Liver (tissue), 9 donors: ENCODE measurements around the gene TLE2. TPM values are rescaled to one million over a fixed set of nuclear protein-coding genes. Genes with fewer than 3 reads are reported as not detected.

Experiments used
- DNase-seq: peaks from one replicate; pipeline ENCODE4 v3.0.0-alpha.2; 2017; ENCODE audit warnings: low spot score
- H3K27ac ChIP-seq, 2 donors: one replicate each; pipeline ENCODE4 v1.7.0; 2013; ENCODE audit warnings: inconsistent platforms in 2 of 2, low read length in 2 of 2, control low read depth in 1 of 2, low read depth in 1 of 2, mild to moderate bottlenecking in 1 of 2
- H3K27me3 ChIP-seq, 4 donors: one replicate each; pipeline versions ENCODE4 v1.6.1 to v1.7.0; 2013; ENCODE audit warnings: low read length in 3 of 4, inconsistent platforms in 1 of 4, mild to moderate bottlenecking in 1 of 4, moderate library complexity in 1 of 4; ENCODE audit not compliant: control insufficient read depth in 4 of 4, insufficient read depth in 4 of 4
- H3K36me3 ChIP-seq, 4 donors: one replicate each; pipeline versions ENCODE4 v1.6.1 to v1.7.0; 2013; ENCODE audit warnings: low read length in 3 of 4, mild to moderate bottlenecking in 3 of 4, low read depth in 1 of 4, moderate library complexity in 1 of 4; ENCODE audit not compliant: control insufficient read depth in 4 of 4, insufficient read depth in 3 of 4
- H3K4me1 ChIP-seq, 4 donors: one replicate each; pipeline versions ENCODE4 v1.6.1 to v1.7.0; 2013; ENCODE audit warnings: low read length in 3 of 4, mild to moderate bottlenecking in 3 of 4, moderate library complexity in 1 of 4; ENCODE audit not compliant: control insufficient read depth in 4 of 4, insufficient read depth in 4 of 4
- H3K4me3 ChIP-seq, 3 donors: one replicate each; pipeline versions ENCODE4 v1.6.1 to v1.7.0; 2013; ENCODE audit warnings: low read length in 3 of 3, control low read depth in 1 of 3, low read depth in 1 of 3, mild to moderate bottlenecking in 1 of 3
- H3K9ac ChIP-seq, 2 donors: one replicate each; pipeline ENCODE4 v1.7.0; 2013; ENCODE audit warnings: low read length in 2 of 2, mild to moderate bottlenecking in 2 of 2, moderate library complexity in 2 of 2, control low read depth in 1 of 2, low read depth in 1 of 2
- H3K9me3 ChIP-seq, 4 donors: one replicate each; pipeline versions ENCODE4 v1.6.1 to v1.7.0; 2013; ENCODE audit warnings: low read length in 3 of 4; ENCODE audit not compliant: control insufficient read depth in 4 of 4
- ATF3 ChIP-seq: IDR thresholded peaks from 2 replicates; pipeline ENCODE4 v1.6.1; 2016; ENCODE audit warnings: antibody characterized with exemption
- CTCF ChIP-seq: fragments of 150-350 bp; IDR thresholded peaks from 2 replicates; pipeline ENCODE4 v1.5.1; 2017; ENCODE audit warnings: improper control_type of control experiment, low read depth, low read length; ENCODE audit not compliant: missing input control
- EGR1 ChIP-seq, 2 donors: IDR thresholded peaks; 2 replicates each; pipeline ENCODE4 v1.6.1; 2016 to 2018; ENCODE audit warnings: antibody characterized with exemption in 2 of 2, low read depth in 2 of 2
- FOXA1 ChIP-seq: IDR thresholded peaks from 2 replicates; pipeline ENCODE4 v1.6.1; 2016; ENCODE audit warnings: antibody characterized with exemption
- FOXA2 ChIP-seq: IDR thresholded peaks from 2 replicates; pipeline ENCODE4 v1.6.1; 2016; ENCODE audit warnings: antibody characterized with exemption
- GABPA ChIP-seq, 2 donors: IDR thresholded peaks in 1 of 2; conservative IDR thresholded peaks in 1 of 2; 2 replicates each; pipeline ENCODE4 v1.6.1; 2016; ENCODE audit warnings: antibody characterized with exemption in 2 of 2, mild to moderate bottlenecking in 1 of 2, moderate library complexity in 1 of 2
- HNF4A ChIP-seq, 2 donors: conservative IDR thresholded peaks; 2 replicates each; pipeline ENCODE4 v1.6.1; 2016; ENCODE audit warnings: antibody characterized with exemption in 2 of 2, mild to moderate bottlenecking in 2 of 2
- HNF4G ChIP-seq: IDR thresholded peaks from 2 replicates; pipeline ENCODE4 v1.6.1; 2016; ENCODE audit warnings: antibody characterized with exemption
- JUND ChIP-seq, 2 donors: IDR thresholded peaks; 2 replicates each; pipeline ENCODE4 v1.6.1; 2016; ENCODE audit warnings: antibody characterized with exemption in 2 of 2
- MAX ChIP-seq: IDR thresholded peaks from 2 replicates; pipeline ENCODE4 v1.6.1; 2016; ENCODE audit warnings: antibody characterized with exemption
- NR2F2 ChIP-seq: IDR thresholded peaks from 2 replicates; pipeline ENCODE4 v1.6.1; 2016; ENCODE audit warnings: antibody characterized with exemption
- RAD21 ChIP-seq, 2 donors: IDR thresholded peaks; 2 replicates each; pipeline ENCODE4 v1.6.1; 2016; ENCODE audit warnings: antibody characterized with exemption in 2 of 2, mild to moderate bottlenecking in 2 of 2
- REST ChIP-seq: IDR thresholded peaks from 2 replicates; pipeline ENCODE4 v1.6.1; 2016; ENCODE audit warnings: antibody characterized with exemption, mild to moderate bottlenecking
- RXRA ChIP-seq, 2 donors: IDR thresholded peaks; 2 replicates each; pipeline ENCODE4 v1.6.1; 2017 to 2018; ENCODE audit warnings: antibody characterized with exemption in 2 of 2, mild to moderate bottlenecking in 1 of 2
- SP1 ChIP-seq: IDR thresholded peaks from 2 replicates; pipeline ENCODE4 v1.6.1; 2018; ENCODE audit warnings: antibody characterized with exemption, mild to moderate bottlenecking
- TAF1 ChIP-seq: conservative IDR thresholded peaks from 2 replicates; pipeline ENCODE4 v1.6.1; 2016; ENCODE audit warnings: antibody characterized with exemption, mild to moderate bottlenecking
- YY1 ChIP-seq: IDR thresholded peaks from 2 replicates; pipeline ENCODE4 v1.6.1; 2016; ENCODE audit warnings: antibody characterized with exemption, mild to moderate bottlenecking
- ZBTB33 ChIP-seq: IDR thresholded peaks from 2 replicates; pipeline ENCODE4 v1.6.1; 2016; ENCODE audit warnings: antibody characterized with exemption
- WGBS: extraction: QIAGEN DNeasy Blood & Tissue Kit; methylation state at CpG from one replicate; pipeline ENCODE4 v1.1.7; 2013; 5-methylcytosine and 5-hydroxymethylcytosine counted together
- polyA plus RNA-seq, 2 donors: library from polyadenylated mRNA; stranded (reverse) in 1 of 2; unstranded in 1 of 2; fragments of 200-250 nt in 1 of 2; fragments of >200 nt in 1 of 2; fragmentation: Nextera tagmentation in 1 of 2; extraction: Ambion mirVana in 1 of 2; gene quantifications; one replicate each; pipeline versions ENCODE4 v1.2.1 to v1.2.3, GENCODE V29; 2013 to 2015
- total RNA-seq, 2 donors: library from RNA; depleted of rRNA; stranded (reverse); fragments of >200 nt; gene quantifications; one replicate each; pipeline ENCODE4 v1.2.3, GENCODE V29; 2014
- donor health status: healthy.
- donor health status: healthy.
- donor health status: healthy.
- donor health status: healthy.
- donor health status: healthy.

TLE2 gene
- total and polyA plus RNA-seq, 4 donors: 3.6 to 9.3 (median 5.8) TPM

GRCh38 chr19:2963122-2963521 lies 66.0 kb downstream of the TLE2 start:
- Histone ChIP-seq H3K27me3 (no peaks in the 10 kb centered on the region), H3K9ac (no peak overlapping the region), H3K36me3 (no peaks in the 10 kb centered on the region), H3K4me3 (no peak overlapping the region), H3K27ac (no peak overlapping the region), H3K4me1 (peaks cover 0 to 5% (median 0%) of the 10 kb centered on the region in 4 donors), H3K9me3 (no peaks in the 10 kb centered on the region)
- DNase-seq: no peak
- no peak for TF ChIP-seq EGR1 (IDR thresholded peaks at IDR 0.05; ENCODE audit: low read depth in 2 of 2)
- TF ChIP-seq HNF4G: no peak
- no peak for TF ChIP-seq GABPA (IDR thresholded peaks at IDR 0.05 in 1 of 2, conservative IDR thresholded peaks at IDR 0.05 in 1 of 2)
- no peak for TF ChIP-seq SP1
- no peak for TF ChIP-seq NR2F2
- TF ChIP-seq REST: no peak
- TF ChIP-seq JUND (IDR thresholded peaks at IDR 0.05): no peak
- no peak for TF ChIP-seq ATF3
- TF ChIP-seq HNF4A (conservative IDR thresholded peaks at IDR 0.05): no peak
- TF ChIP-seq YY1: no peak
- no peak for TF ChIP-seq CTCF
- TF ChIP-seq FOXA2: no peak
- no peak for TF ChIP-seq TAF1
- TF ChIP-seq RAD21 (IDR thresholded peaks at IDR 0.05): no peak
- no peak for TF ChIP-seq RXRA (IDR thresholded peaks at IDR 0.05)
- TF ChIP-seq FOXA1: no peak
- no peak for TF ChIP-seq ZBTB33
- TF ChIP-seq MAX: no peak
- WGBS: 96% methylated on average over 5 of the region's 5 CpGs
